ENCODE measurements around the gene GLIS1.

DNA sequence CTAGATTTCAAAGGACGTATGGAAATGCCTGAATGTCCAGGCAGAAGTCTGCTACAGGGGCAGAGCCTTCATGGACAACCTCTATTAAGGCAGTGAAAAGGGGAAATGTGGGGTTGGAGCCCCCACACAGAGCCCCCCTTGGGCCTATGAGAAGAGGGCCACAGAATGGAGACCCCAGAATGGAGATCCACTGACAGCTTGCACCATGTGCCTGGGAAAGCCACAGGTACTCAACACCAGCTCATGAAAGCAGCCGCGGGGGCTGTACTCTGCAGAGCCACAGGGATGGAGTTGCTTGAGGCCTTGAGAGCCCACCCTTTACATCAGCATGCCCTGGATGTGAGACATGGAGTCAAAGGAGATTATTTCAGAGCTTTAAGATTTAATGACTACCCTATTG lies 171.1 kb downstream of the GLIS1 start:
- TF ChIP-seq, protein P1, sequence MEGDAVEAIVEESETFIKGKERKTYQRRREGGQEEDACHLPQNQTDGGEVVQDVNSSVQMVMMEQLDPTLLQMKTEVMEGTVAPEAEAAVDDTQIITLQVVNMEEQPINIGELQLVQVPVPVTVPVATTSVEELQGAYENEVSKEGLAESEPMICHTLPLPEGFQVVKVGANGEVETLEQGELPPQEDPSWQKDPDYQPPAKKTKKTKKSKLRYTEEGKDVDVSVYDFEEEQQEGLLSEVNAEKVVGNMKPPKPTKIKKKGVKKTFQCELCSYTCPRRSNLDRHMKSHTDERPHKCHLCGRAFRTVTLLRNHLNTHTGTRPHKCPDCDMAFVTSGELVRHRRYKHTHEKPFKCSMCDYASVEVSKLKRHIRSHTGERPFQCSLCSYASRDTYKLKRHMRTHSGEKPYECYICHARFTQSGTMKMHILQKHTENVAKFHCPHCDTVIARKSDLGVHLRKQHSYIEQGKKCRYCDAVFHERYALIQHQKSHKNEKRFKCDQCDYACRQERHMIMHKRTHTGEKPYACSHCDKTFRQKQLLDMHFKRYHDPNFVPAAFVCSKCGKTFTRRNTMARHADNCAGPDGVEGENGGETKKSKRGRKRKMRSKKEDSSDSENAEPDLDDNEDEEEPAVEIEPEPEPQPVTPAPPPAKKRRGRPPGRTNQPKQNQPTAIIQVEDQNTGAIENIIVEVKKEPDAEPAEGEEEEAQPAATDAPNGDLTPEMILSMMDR (conservative IDR thresholded peaks at IDR 0.05) = no peak
- TF ChIP-seq EZH2 (IDR thresholded peaks at IDR 0.05; ENCODE audit: low read depth) = no peak

Measured in PC-9 (cell line).